Measurements from ENCODE around the gene U2AF2.
"Not testable (repeated sequence)": the region's sequence is repeated elsewhere in the genome, so short reads cannot be mapped to it uniquely, and the experiment has no call there.

U2AF2 gene

GRCh38 chr19:55712804-55713631 is 58.2 kb downstream of the U2AF2 start:
- DNase-seq (ENCODE audit: low read depth) = no peak

- no peak for DNase-seq (ENCODE audit: low read depth)
Observed at GRCh38 chr19:55716531-55716930, 61.7 kb downstream of the U2AF2 start.

GRCh38 chr19:55717251-55717650 is 62.4 kb downstream of the U2AF2 start:
- no peak for DNase-seq (ENCODE audit: low read depth)

- not testable (repeated sequence) for DNase-seq (ENCODE audit: low read depth)
Observed at GRCh38 chr19:55717879-55718711, 63.3 kb downstream of the U2AF2 start.

GRCh38 chr19:55720214-55720746 is 65.4 kb downstream of the U2AF2 start:
- no peak for DNase-seq (ENCODE audit: low read depth)

- no peak for DNase-seq (ENCODE audit: low read depth)
Observed at GRCh38 chr19:55720801-55721200, 66.0 kb downstream of the U2AF2 start.

GRCh38 chr19:55723491-55723890 is 68.7 kb downstream of the U2AF2 start:
- DNase-seq (ENCODE audit: low read depth) = no peak

Data from activated T-helper 9 cell treated with anti-CD3 and anti-CD28 coated beads, Interleukin-2, amount 50 U/mL, for 16 hours (primary cell).